ENCODE measurements around the gene ADGRL3.

Gene ADGRL3

GRCh38 chr4:61882381-61882780, 682.3 kb downstream of the ADGRL3 start:
- no peak for TF ChIP-seq CTCF (conservative IDR thresholded peaks at IDR 0.05; ENCODE audit: control insufficient read depth, insufficient read depth, low read depth, low read length)
- no peak for DNase-seq (ENCODE audit: low read depth)
- H3K4me3 ChIP-seq (ENCODE audit: control insufficient read depth, low read depth, low read length), result no peak overlapping the region

- no peak for DNase-seq (ENCODE audit: low read depth)
- no peak for TF ChIP-seq CTCF (conservative IDR thresholded peaks at IDR 0.05; ENCODE audit: control insufficient read depth, insufficient read depth, low read depth, low read length)
- no peak overlapping the region for H3K4me3 ChIP-seq (ENCODE audit: control insufficient read depth, low read depth, low read length)
Observed at GRCh38 chr4:61886131-61886530, 686.0 kb downstream of the ADGRL3 start.

- DNase-seq (ENCODE audit: low read depth), result no peak
- TF ChIP-seq CTCF (conservative IDR thresholded peaks at IDR 0.05; ENCODE audit: control insufficient read depth, insufficient read depth, low read depth, low read length), result no peak
- no peak overlapping the region for H3K4me3 ChIP-seq (ENCODE audit: control insufficient read depth, low read depth, low read length)
Observed at GRCh38 chr4:61889117-61889516, 689.0 kb downstream of the ADGRL3 start.

- no peak overlapping the region for H3K4me3 ChIP-seq (ENCODE audit: control insufficient read depth, low read depth, low read length)
- no peak for TF ChIP-seq CTCF (conservative IDR thresholded peaks at IDR 0.05; ENCODE audit: control insufficient read depth, insufficient read depth, low read depth, low read length)
- no peak for DNase-seq (ENCODE audit: low read depth)
Observed at GRCh38 chr4:61890321-61890720, 690.2 kb downstream of the ADGRL3 start.

- no peak for TF ChIP-seq CTCF (conservative IDR thresholded peaks at IDR 0.05; ENCODE audit: control insufficient read depth, insufficient read depth, low read depth, low read length)
Observed at GRCh38 chr4:61891953-61892352, 691.8 kb downstream of the ADGRL3 start.

GRCh38 chr4:61896634-61897033, 696.5 kb downstream of the ADGRL3 start:
- no peak for TF ChIP-seq CTCF (conservative IDR thresholded peaks at IDR 0.05; ENCODE audit: control insufficient read depth, insufficient read depth, low read depth, low read length)
- H3K4me3 ChIP-seq (ENCODE audit: control insufficient read depth, low read depth, low read length), result no peak overlapping the region

More at GRCh38 chr4:61891953-61892352, 691.8 kb downstream of the ADGRL3 start:
- no peak for DNase-seq (ENCODE audit: low read depth)
- no peak overlapping the region for H3K4me3 ChIP-seq (ENCODE audit: control insufficient read depth, low read depth, low read length)

GRCh38 chr4:61909031-61909430, 708.9 kb downstream of the ADGRL3 start:
- DNase-seq (ENCODE audit: low read depth), result no peak
- no peak for TF ChIP-seq CTCF (conservative IDR thresholded peaks at IDR 0.05; ENCODE audit: control insufficient read depth, insufficient read depth, low read depth, low read length)
- H3K4me3 ChIP-seq (ENCODE audit: control insufficient read depth, low read depth, low read length), result no peak overlapping the region

More at GRCh38 chr4:61896634-61897033, 696.5 kb downstream of the ADGRL3 start:
- no peak for DNase-seq (ENCODE audit: low read depth)
